PC-9 (cell line): ENCODE data around the gene PTTG2.

Source experiments
- CTCF ChIP-seq: fragments of 200-600 bp; sonication (generic); conservative IDR thresholded peaks from 2 replicates; pipeline ENCODE4 v1.6.1; 2017; ENCODE audit warnings: mixed run types, antibody characterized with exemption, mild to moderate bottlenecking, moderate library complexity
- EZH2 ChIP-seq: fragments of 200-600 bp; sonication (generic); IDR thresholded peaks from 2 replicates; pipeline ENCODE4 v1.8.0; 2017; ENCODE audit warnings: antibody characterized with exemption, low read depth

DNA sequence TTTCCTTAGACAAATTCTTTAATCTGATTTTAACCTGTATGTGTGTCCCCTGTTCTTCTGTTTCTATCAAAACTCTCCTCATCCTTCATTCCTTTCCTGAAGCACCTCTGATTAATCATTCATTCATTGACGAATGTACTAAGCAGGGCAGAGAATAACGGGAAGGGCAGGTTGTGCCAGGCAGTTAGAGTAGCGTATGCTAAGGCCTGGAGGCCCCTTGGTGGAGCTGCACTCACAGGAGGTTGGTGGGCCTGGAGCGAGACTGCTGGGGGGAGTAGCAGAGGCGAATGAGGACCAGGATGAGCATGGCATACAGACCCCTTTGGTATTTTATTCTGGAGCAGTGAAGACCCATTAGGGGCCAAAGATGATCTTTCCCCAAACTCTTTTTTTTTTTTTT is 22.5 kb downstream of the PTTG2 start:
- TF ChIP-seq CTCF (no peak), EZH2 (no peak)
